ENCODE measurements around the gene RBM20.

RBM20 gene

DNA sequence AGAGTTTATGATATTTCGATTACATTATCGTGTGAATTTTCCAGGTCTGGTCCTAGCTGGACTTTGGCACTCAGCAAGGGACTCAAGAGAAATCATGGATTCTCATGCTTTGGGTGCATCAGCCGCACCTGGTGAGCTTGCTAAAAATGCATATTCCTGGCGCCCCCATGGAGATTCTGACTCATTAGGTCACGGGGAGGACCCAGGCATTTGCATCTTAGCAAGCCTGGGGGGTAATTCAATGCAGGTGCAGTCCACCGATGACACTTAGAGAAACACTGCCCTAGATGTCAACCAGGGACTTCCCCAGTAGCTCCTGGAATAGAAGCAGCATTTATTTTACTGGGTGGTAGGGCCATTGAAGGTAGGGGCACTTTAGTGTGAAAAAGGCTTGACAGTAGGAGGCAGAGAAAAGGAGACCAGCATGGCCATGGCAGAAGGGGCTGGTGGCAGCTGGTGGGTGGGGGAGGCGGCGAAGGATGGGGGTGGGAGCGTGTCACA, 197.7 kb downstream of the RBM20 start:
- DNase-seq, result no peak

- no peak for DNase-seq
Measured at GRCh38 chr10:110842326-110842904, 198.3 kb downstream of the RBM20 start.

DNA sequence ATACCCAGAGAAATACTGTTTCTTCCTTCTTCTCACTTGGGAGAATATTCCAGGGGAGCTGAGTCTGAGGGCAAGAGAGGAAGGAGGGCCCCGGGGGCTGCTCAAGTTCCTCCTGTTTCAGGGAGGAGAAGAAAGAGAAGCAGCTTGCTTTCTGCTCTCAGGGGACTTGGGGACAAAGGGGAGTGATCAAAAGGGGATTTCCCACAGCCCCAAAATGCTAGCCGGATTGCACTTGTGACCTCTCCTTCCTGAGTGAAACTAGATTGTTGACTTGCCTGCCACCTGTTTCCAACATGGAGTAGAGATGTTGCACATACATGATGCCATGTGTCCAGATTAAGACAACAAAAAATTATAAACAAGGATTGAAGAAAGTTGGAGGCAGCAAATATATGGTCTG, 198.9 kb downstream of the RBM20 start:
- DNase-seq, result peak; percentile 24

DNA sequence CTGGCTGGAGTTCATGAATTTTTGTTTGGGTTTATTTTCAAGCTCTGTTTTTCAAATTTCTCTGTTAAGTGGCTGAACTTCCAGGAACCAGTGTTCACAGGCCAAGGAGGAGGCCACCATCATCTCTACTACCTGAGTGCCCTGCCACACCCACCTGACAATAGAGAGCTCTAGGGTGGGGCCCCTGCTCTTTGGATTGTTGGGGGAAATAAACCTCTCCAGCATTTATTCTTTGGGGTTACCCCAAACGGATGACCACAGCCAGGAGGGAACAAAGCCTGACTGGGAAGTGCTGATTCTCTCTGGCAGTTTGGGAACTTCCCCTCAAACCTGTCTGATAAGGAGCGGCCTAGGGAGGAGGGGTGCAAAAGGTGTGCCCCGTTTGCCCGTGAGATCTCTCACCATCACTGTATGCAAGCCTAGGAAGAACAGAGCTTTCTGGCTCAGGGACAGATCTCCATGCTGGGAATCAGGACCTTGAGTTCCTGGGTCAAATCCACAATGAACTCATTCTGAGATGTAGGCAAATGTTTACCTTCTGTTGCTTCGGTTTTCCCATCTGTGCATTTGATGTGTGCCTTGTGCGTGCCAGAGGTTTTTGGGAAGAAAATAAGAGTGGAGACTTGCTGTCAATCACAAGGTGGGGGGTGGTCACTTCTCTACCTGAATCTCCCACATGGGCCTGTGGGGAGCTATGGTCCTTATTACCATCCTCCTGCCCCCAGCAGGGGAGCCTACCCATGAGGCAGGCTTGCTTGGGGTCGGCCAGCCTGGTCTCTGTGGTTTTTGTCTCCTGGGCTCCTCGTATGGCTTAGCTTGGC, 199.9 kb downstream of the RBM20 start:
- no peak for DNase-seq

GRCh38 chr10:110844617-110844881, 200.4 kb downstream of the RBM20 start:
- no peak for DNase-seq

- no peak for DNase-seq
Measured at GRCh38 chr10:110845192-110845755, 201.1 kb downstream of the RBM20 start.

- no peak for DNase-seq
Measured at GRCh38 chr10:110845756-110846620, 201.9 kb downstream of the RBM20 start.

DNA sequence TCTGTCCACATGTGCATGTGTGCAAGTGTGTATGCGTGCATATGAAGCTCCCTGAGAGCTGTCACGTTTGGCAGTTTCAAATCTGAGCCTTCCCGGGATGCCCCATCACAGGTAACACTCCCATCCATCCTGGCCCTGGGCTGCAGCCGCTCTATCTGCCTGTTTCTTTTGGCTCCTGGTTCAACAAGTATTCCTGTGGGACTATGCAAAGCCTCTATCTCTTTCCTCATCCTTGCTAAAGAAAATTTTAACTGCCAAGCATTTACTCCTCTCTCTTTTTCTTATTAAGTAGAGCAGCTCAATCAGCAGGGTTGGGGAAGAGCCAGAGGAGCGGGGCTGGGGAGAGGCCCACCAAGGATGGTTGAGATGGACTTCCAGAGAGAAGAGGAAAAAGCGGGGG, 203.2 kb downstream of the RBM20 start:
- no peak for DNase-seq

DNA sequence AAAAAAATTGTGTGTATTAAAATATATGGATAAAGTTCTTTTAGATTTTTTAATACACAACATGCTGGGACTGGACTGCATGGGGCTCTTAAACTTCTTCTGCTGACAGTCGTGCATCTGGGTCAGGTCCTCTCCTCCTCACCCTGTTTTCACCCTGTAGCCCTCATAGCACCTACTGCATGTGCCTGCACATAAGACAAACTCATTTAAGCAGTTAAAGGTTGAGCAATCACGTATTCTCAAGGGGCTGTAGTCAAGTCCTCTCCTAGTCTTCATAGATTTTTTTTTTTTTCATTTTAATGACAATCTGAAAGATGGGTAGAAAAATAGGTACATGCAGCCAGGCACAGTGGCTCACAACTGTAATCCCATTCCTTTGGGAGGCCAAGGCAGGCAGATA, 204.0 kb downstream of the RBM20 start:
- DNase-seq, result no peak

DNA sequence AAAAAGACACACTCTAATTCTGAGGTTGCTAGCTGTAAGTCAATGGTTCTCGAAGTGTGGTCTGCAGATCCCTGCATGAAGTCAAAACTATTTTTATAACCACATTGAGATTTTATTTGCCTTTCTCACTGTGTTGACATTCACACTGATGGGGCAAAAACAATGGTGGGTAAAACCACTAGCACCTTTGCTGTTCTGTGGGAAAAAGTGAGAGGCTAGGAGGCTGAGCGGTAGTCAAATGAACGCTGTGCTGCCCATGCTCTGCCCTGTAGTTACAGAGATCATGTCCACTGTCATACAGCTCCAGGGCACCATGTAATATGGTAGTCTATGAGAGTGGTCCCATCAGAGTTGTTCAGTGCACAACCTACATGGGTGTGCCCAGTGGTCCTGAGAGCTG, 206.0 kb downstream of the RBM20 start:
- DNase-seq, result peak; percentile 29

GRCh38 chr10:110851020-110851612, 207.0 kb downstream of the RBM20 start:
- DNase-seq, result peak; percentile 33

GRCh38 chr10:110852255-110852896, 208.2 kb downstream of the RBM20 start:
- no peak for DNase-seq

DNA sequence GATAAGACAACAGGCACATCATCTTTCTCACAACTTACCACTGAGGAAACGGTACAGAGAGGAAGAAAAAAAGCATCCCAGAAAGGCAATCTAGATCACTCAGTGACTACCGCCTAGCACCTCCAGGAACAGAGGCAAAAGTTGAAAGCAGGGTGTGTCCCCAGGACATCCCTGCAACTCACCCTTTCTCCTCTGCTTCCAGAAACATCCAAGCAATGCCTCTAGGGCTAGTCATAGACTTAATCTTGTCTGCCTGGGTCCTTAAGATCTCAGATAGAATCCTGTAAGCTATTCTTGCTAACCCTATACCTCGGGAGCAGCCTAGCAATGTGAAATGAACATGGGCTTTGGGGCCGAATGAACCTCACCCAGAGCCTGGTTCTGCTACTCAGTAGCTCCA, 208.8 kb downstream of the RBM20 start:
- no peak for DNase-seq

- no peak for DNase-seq
Measured at GRCh38 chr10:110853921-110854605, 209.9 kb downstream of the RBM20 start.

DNA sequence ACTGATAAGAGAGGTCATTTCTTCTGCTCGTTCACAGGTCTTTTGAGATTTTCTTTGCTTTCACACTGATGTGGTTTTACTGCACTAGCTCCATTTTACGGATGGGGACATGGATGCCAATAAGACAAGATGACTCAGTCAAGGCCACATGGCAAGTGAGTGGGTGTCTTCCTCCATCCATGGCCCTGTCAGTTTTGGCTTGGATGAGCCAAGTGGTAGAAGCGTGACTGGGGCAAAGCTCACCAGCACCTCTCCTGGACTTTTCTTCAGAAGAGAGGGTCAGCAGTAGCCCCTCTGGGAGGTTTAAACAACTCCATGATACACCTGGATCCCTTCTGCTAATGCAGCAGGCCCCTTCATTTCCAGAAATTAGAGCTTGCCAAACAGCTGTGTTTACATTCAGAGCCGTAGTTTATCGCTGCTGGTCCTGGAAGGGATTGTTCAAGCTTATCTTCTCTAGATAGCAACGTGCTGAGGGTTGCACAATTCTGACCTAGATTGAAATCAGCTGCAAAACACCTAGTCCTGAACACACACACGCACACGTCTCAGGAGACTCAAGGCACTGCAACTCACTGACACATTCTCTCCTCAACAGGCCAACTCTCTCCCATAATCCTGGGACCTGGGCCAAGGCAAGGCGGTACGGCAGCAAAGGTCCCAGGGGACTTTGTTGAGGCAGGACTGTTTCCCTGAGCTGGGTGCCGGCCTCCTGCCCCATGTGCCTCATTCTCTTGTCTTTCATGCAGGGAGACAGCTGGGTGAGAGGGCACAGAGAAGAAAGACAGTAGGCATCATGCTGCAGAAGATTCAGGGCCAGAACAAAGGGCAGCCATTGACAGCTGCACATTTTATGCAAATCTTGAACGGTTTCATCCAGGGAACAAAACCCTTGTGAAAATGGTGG, 213.4 kb downstream of the RBM20 start:
- peak; percentile 32 for DNase-seq

DNA sequence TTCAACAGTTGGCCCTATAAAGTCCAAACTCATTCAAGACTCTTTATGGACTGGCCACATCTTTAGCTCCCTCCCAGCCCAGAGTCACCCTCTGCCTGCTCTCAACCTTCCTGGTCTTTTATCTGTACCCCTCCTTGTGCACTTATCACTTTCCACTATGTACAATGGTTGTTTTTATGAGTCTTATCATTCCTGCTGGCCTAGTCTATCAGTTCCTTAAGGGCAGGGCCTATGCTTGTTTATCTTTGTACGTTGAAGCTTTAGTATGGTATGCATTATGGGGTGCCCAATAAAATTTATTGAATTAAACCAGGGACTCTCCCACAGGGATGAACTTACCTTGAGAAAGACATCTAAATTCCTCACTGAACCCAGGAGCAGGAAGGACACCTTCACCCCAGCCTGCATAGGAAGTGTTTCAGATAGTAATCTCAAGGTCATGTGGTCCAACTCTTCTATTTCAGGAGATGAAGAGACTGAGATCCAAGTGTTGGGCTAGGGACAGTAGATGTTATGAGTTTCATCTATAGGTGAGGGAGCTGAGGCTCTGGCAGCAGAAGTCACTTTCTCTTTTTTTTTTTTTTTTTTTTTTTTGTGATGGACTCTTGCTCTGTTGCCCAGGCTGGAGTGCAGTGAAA, 214.3 kb downstream of the RBM20 start:
- no peak for DNase-seq

DNA sequence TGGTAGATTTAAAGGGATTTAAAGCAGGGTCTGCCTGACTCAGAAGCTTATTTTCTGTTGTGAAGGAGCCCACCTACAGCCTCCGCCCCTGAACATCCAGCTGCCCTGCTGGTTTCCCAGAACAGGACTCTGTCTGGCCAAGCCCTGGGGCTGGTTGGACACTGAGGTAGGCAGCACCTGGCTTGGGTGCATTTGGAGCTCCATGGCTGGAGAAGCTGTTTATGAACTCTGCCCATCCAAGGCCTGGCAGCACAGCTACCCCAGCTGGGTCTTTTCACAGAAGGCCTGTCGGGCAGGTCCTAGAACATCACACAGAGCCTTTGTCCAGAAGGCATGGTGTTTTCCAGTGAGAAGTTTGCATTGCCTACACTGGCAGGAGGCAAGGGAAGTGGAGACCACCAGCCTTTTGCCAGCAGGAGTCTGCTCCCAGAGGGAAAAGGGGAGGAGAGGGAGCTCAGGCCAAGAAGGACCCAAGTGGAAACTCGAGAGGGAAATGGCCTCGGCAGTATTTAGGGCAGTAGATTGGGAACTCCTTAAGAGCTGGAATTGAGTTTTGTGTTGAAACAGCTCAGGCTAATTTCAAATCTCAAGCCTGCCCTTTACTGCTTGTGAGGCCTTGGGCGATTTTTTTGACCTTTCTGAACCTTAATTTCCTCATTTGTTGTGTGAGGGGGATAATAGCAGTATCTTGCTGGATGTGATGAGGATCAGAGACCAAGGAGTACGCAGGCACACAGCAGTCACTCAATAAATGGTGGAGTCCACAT, 215.3 kb downstream of the RBM20 start:
- no peak for DNase-seq

DNA sequence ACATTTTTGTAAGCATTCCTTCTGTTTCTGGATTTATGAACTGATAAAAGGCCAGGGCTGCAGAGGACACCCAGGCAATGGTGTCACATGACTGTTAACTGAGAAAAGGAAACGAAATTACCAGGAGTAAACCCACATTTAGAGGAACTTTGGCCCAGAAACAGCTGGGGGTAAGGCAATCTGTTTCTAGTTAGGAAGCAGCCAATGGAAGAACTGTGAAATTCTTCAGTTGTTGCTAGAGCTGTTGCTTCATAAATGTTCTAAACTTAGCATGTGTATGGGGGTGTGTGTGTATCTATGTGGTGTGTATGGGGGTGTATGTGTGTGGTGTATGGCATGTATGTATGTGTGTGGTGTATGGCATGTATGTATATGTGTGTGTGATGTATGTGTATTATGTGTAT, 215.8 kb downstream of the RBM20 start:
- DNase-seq, result no peak

DNA sequence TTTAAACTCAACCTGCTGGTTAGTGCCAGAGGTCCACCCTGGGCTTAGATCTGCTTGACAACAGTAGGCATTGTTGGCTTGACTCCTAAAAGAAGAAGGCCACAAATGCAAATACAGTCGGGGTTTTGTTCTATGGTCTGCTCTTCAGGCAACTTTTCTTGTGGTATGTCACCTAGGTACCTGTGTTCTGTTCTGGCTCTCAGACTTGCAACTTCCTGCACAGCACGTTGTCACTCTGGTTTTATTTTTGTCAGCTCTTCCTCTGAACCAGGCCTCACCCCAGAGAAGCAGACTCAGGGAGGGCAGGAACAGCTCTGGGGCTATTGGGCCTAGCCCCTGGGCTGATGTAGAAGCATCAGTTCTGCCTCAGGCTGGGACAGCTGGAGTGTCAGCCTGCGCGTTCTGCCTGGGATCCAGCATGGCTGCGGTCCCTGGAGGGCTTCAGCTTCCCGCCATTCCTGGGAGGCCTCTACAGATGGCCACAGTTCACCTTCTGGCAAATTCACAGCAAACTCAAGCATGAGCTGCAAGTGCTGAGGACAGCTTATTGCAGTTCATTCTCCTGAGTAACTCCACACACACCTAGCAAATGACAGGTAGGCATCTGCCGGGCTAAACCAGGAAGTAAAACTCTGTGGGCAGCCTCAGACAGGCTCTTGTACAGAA, 216.6 kb downstream of the RBM20 start:
- peak; percentile 58 for DNase-seq
